PC-3 (cell line): Measurements from ENCODE around the gene TAP1. TPM values are rescaled to one million over a fixed set of nuclear protein-coding genes. Genes with fewer than 3 reads are reported as not detected.
"Not testable (repeated sequence)": the region's sequence is repeated elsewhere in the genome, so short reads cannot be mapped to it uniquely, and the experiment has no call there.

Source experiments
- ATAC-seq: fragments of 200-7000 bp; cut with Tn5 transposase; 2 replicates; pipeline ENCODE4 v1.9.1; 2020; ENCODE audit warnings: mild to moderate bottlenecking, moderate library complexity
- BruUV-seq: library from RNA; stranded (reverse); fragments of 400-500 nt; replicated peaks from 2 replicates; lab custom pipeline; 2021; lab: Mats Ljungman, UMichigan
- CTCF ChIA-PET: fragments of 300-600 bp; sonication (Branson Sonifier 250); formaldehyde crosslinking; loops from one replicate; lab custom pipeline; 2022; ENCODE audit warnings: antibody characterized with exemption; lab: Charles Lee
- POLR2A ChIA-PET: fragments of 300-600 bp; sonication (Branson Sonifier 250); formaldehyde crosslinking; loops from one replicate; lab custom pipeline; 2022; ENCODE audit warnings: antibody characterized with exemption; ENCODE audit not compliant: unreplicated experiment; lab: Charles Lee
- DNase-seq: peaks from one replicate; pipeline ENCODE4 v3.0.0-alpha.2; 2015
- H2AFZ ChIP-seq: fragments of 300-600 bp; sonication (generic); 2 replicates; pipeline ENCODE4 v1.6.0; 2016; ENCODE audit warnings: antibody characterized with exemption, low read length
- H3F3A ChIP-seq: fragments of 300-600 bp; sonication (generic); one replicate; pipeline ENCODE4 v1.6.0; 2017; ENCODE audit warnings: antibody characterized with exemption, low read length, control low read depth, mild to moderate bottlenecking; ENCODE audit not compliant: unreplicated experiment
- H3K27ac ChIP-seq: fragments of 300-600 bp; sonication (generic); 2 replicates; pipeline ENCODE4 v1.5.1; 2016; ENCODE audit warnings: mild to moderate bottlenecking, low read length
- H3K27me3 ChIP-seq: fragments of 300-600 bp; sonication (generic); 2 replicates; pipeline ENCODE4 v1.6.1; 2016; ENCODE audit warnings: low read length, mixed read lengths
- H3K36me3 ChIP-seq: fragments of 300-600 bp; sonication (generic); 2 replicates; pipeline ENCODE4 v1.6.1; 2016; ENCODE audit warnings: low read depth, mixed run types, low read length, mixed read lengths
- H3K4me1 ChIP-seq: fragments of 300-600 bp; sonication (generic); 2 replicates; pipeline ENCODE4 v1.5.1; 2016; ENCODE audit warnings: low read length; ENCODE audit not compliant: insufficient read depth
- H3K4me2 ChIP-seq: fragments of 300-600 bp; sonication (generic); 2 replicates; pipeline ENCODE4 v1.6.0; 2016; ENCODE audit warnings: low read length
- H3K4me3 ChIP-seq: fragments of 300-600 bp; sonication (generic); 2 replicates; pipeline ENCODE4 v1.5.1; 2016; ENCODE audit warnings: mild to moderate bottlenecking, low read length, mixed read lengths
- H3K79me2 ChIP-seq: fragments of 300-600 bp; sonication (generic); 2 replicates; pipeline ENCODE4 v1.6.1; 2017; ENCODE audit warnings: low read length, mixed read lengths
- H3K9ac ChIP-seq: fragments of 300-600 bp; sonication (generic); 2 replicates; pipeline ENCODE4 v1.6.0; 2016; ENCODE audit warnings: mild to moderate bottlenecking, low read length
- H3K9me2 ChIP-seq: fragments of 300-600 bp; sonication (generic); replicated peaks from 2 replicates; pipeline ENCODE4 v1.6.1; 2016; ENCODE audit warnings: mixed run types, low read length, mixed read lengths
- H3K9me3 ChIP-seq: fragments of 300-600 bp; sonication (generic); 2 replicates; pipeline ENCODE4 v1.6.1; 2016; ENCODE audit warnings: low read length, mixed read lengths
- H4K20me1 ChIP-seq: fragments of 300-600 bp; sonication (generic); 2 replicates; pipeline ENCODE4 v1.6.1; 2016; ENCODE audit warnings: low read length, mixed read lengths
- CTCF ChIP-seq: fragments of 300-600 bp; sonication (generic); conservative IDR thresholded peaks from 2 replicates; pipeline ENCODE4 v1.5.1; 2017; ENCODE audit warnings: antibody characterized with exemption, low read depth, mild to moderate bottlenecking, low read length
- EZH2 ChIP-seq: fragments of 300-600 bp; sonication (generic); IDR thresholded peaks from one replicate; pipeline ENCODE4 v1.6.1; 2017; ENCODE audit warnings: antibody characterized with exemption, mild to moderate bottlenecking, low read length; ENCODE audit not compliant: unreplicated experiment
- EZH2phosphoT487 ChIP-seq: fragments of 300-600 bp; sonication (generic); IDR thresholded peaks from 2 replicates; pipeline ENCODE4 v1.6.1; 2018; ENCODE audit warnings: mild to moderate bottlenecking, antibody characterized with exemption, low read length, borderline replicate concordance
- intact Hi-C: fragments of 100-400 bp; cut with micrococcal nuclease; formaldehyde crosslinking; loops from 2 replicates; pipeline ENCODE4 v1.9.0; 2023
- total RNA-seq: library from RNA; depleted of rRNA; stranded (reverse); fragments of >200 nt; gene quantifications from 2 replicates; pipeline ENCODE4 v1.2.3, GENCODE V29; 2014

The TAP1 gene
- total RNA-seq, 1 experiment from 2014 or later = 15.8 TPM

- intact Hi-C loops = loop anchor here (10.0 kb wide), 1 partner anchor 265 kb away; no protein-coding TSS in a partner anchor
- ChIA-PET CTCF (no interaction called here), POLR2A (no interaction called here)
- Histone ChIP-seq H4K20me1 (no peaks in the 10 kb centered on the region), H3K9me2 (no peaks in the 10 kb centered on the region), H3K4me1 (no peaks in the 10 kb centered on the region), H3K27me3 (peaks cover 33% of the 10 kb centered on the region), H3K27ac (no peak overlapping the region), H3F3A (no peaks in the 10 kb centered on the region), H3K9ac (no peak overlapping the region), H3K9me3 (no peaks in the 10 kb centered on the region), H3K4me3 (no peak overlapping the region), H3K79me2 (no peaks in the 10 kb centered on the region), H2AFZ (no peak overlapping the region), H3K36me3 (no peaks in the 10 kb centered on the region), H3K4me2 (no peak overlapping the region)
- no peak for ATAC-seq
- TF ChIP-seq EZH2phosphoT487 (no peak), EZH2 (no peak), CTCF (no peak)
- BruUV-seq = no TSS peak
- DNase-seq = no peak
Measured at GRCh38 chr6:32879691-32880090, 26.2 kb upstream of the TAP1 start.

- ChIA-PET CTCF (no interaction called here), POLR2A (no interaction called here)
- no peak overlapping the region for H2AFZ ChIP-seq
- no peak overlapping the region for H3K9ac ChIP-seq
- H3K27me3 ChIP-seq = peaks cover 35% of the 10 kb centered on the region
- H4K20me1 ChIP-seq = no peaks in the 10 kb centered on the region
- intact Hi-C loops = no loop called here
- H3F3A ChIP-seq = no peaks in the 10 kb centered on the region
- no peak for TF ChIP-seq EZH2phosphoT487
- TF ChIP-seq EZH2 = no peak
- no peak for TF ChIP-seq CTCF
- H3K4me1 ChIP-seq = no peaks in the 10 kb centered on the region
- BruUV-seq = no TSS peak
- no peaks in the 10 kb centered on the region for H3K36me3 ChIP-seq
- no peak overlapping the region for H3K27ac ChIP-seq
- H3K9me3 ChIP-seq = no peaks in the 10 kb centered on the region
- no peak overlapping the region for H3K4me3 ChIP-seq
- no peaks in the 10 kb centered on the region for H3K79me2 ChIP-seq
- no peak for ATAC-seq
- no peaks in the 10 kb centered on the region for H3K9me2 ChIP-seq
- H3K4me2 ChIP-seq = no peak overlapping the region
- no peak for DNase-seq
Measured at GRCh38 chr6:32876603-32877002, 23.1 kb upstream of the TAP1 start.

- DNase-seq, ATAC-seq, intact Hi-C loops, H3F3A ChIP-seq, H3K4me1 ChIP-seq, H3K79me2 ChIP-seq, H3K9me3 ChIP-seq, H3K4me2 ChIP-seq, H3K27ac ChIP-seq, H4K20me1 ChIP-seq, H3K4me3 ChIP-seq, H3K9me2 ChIP-seq, H3K36me3 ChIP-seq, POLR2A ChIA-PET, H2AFZ ChIP-seq, BruUV-seq, H3K9ac ChIP-seq: not testable (repeated sequence)
- CTCF ChIA-PET = interaction anchor here (0.6 kb wide), 1 partner anchor 15 kb away, joined by 4 read pairs; no protein-coding TSS in a partner anchor
- peaks cover 40% of the 10 kb centered on the region for H3K27me3 ChIP-seq
Measured at GRCh38 chr6:32873947-32874346, 20.4 kb upstream of the TAP1 start.
